Tibial artery (tissue), 4 donors: Measurements from ENCODE around the gene PTPRN2.

ENCODE experiments used
- DNase-seq, 2 donors: peaks; one replicate each; pipeline ENCODE4 v3.0.0-alpha.2; 2019
- H3K27ac ChIP-seq, 2 donors: fragments of 200-600 bp; sonication (generic) in 1 of 2; 1 replicate in 1 of 2; 2 replicates in 1 of 2; pipeline ENCODE4 v1.5.1; 2018 to 2019; ENCODE audit warnings: mild to moderate bottlenecking in 1 of 2
- H3K27me3 ChIP-seq, 2 donors: fragments of 200-600 bp; sonication (generic) in 1 of 2; one replicate each; pipeline versions ENCODE4 v1.5.1 to v1.6.0; 2016 to 2019
- H3K36me3 ChIP-seq, 3 donors: fragments of 200-600 bp; sonication (generic) in 2 of 3; one replicate each; pipeline ENCODE4 v1.5.1; 2016 to 2019; ENCODE audit warnings: mild to moderate bottlenecking in 2 of 3
- H3K4me1 ChIP-seq, 4 donors: fragments of 200-600 bp; sonication (generic) in 2 of 4; 1 replicate in 3 of 4; 2 replicates in 1 of 4; pipeline ENCODE4 v1.5.1; 2016 to 2019
- H3K4me3 ChIP-seq, 2 donors: fragments of 200-600 bp; sonication (generic) in 1 of 2; 1 replicate in 1 of 2; 2 replicates in 1 of 2; pipeline ENCODE4 v1.5.1; 2018 to 2019; ENCODE audit warnings: mild to moderate bottlenecking in 2 of 2
- H3K9me3 ChIP-seq, 3 donors: fragments of 200-600 bp; sonication (generic) in 1 of 3; one replicate each; pipeline ENCODE4 v1.5.1; 2016 to 2019
- intact Hi-C: fragments of 100-400 bp; cut with DNase I; formaldehyde crosslinking; loops from one replicate; pipeline ENCODE4 v1.15.0; 2023; ENCODE audit warnings: low total_unique reads
- TF ChIP-seq, protein P1 (sequence below), 2 experiments: fragments of 200-600 bp in 1 of 2; fragments of 450-650 bp in 1 of 2; IDR thresholded peaks; one replicate each; pipeline ENCODE4 v1.5.1; 2017 to 2019; ENCODE audit warnings: antibody characterized with exemption in 2 of 2, mild to moderate bottlenecking in 1 of 2, moderate library complexity in 1 of 2

PTPRN2 gene

DNA sequence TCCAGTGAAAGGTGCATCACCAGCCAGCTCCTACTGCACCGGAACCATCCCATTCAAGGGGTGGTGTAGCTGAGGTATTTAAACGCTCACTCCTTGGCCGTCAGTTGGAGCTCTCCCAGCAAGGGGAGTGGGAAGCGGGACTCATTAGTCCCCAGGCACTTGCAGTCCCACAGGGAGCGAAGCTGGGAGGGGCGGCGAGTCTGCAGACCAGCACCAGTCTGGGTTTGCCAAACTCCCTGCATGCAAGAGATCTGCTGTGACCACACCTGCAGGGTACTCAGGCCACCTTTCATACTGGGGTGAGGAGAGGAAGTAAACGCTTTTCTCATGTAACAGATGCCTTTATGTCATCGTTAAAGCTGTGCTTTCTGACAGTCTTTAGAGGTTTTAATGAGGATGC lies 187.9 kb downstream of the PTPRN2 start:
- H3K27me3 ChIP-seq: peaks cover 0 to 16% of the 10 kb centered on the region in 2 donors
- intact Hi-C loops: no loop called here
- TF ChIP-seq, protein P1, sequence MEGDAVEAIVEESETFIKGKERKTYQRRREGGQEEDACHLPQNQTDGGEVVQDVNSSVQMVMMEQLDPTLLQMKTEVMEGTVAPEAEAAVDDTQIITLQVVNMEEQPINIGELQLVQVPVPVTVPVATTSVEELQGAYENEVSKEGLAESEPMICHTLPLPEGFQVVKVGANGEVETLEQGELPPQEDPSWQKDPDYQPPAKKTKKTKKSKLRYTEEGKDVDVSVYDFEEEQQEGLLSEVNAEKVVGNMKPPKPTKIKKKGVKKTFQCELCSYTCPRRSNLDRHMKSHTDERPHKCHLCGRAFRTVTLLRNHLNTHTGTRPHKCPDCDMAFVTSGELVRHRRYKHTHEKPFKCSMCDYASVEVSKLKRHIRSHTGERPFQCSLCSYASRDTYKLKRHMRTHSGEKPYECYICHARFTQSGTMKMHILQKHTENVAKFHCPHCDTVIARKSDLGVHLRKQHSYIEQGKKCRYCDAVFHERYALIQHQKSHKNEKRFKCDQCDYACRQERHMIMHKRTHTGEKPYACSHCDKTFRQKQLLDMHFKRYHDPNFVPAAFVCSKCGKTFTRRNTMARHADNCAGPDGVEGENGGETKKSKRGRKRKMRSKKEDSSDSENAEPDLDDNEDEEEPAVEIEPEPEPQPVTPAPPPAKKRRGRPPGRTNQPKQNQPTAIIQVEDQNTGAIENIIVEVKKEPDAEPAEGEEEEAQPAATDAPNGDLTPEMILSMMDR (IDR thresholded peaks at IDR 0.05): no peak

GRCh38 chr7:158398750-158399149 lies 188.9 kb downstream of the PTPRN2 start:
- intact Hi-C loops: no loop called here

More for the DNA sequence above, 187.9 kb downstream of the PTPRN2 start:
- Histone ChIP-seq H3K36me3 (no peaks in the 10 kb centered on the region), H3K9me3 (no peaks in the 10 kb centered on the region), H3K27ac (no peak overlapping the region), H3K4me1 (no peaks in the 10 kb centered on the region), H3K4me3 (no peak overlapping the region)
- no peak for DNase-seq

GRCh38 chr7:158397885-158398284 lies 189.7 kb downstream of the PTPRN2 start:
- Histone ChIP-seq H3K27me3 (peaks cover 0 to 18% of the 10 kb centered on the region in 2 donors), H3K9me3 (no peaks in the 10 kb centered on the region), H3K4me1 (no peaks in the 10 kb centered on the region), H3K4me3 (no peak overlapping the region), H3K27ac (no peak overlapping the region), H3K36me3 (no peaks in the 10 kb centered on the region)
- TF ChIP-seq, protein P1 (IDR thresholded peaks at IDR 0.05): no peak
- intact Hi-C loops: no loop called here
- no peak for DNase-seq

More at GRCh38 chr7:158398750-158399149, 188.9 kb downstream of the PTPRN2 start:
- Histone ChIP-seq H3K27ac (no peak overlapping the region), H3K4me3 (no peak overlapping the region), H3K27me3 (peaks cover 0 to 21% of the 10 kb centered on the region in 2 donors), H3K4me1 (no peaks in the 10 kb centered on the region), H3K9me3 (no peaks in the 10 kb centered on the region), H3K36me3 (no peaks in the 10 kb centered on the region)
- TF ChIP-seq, protein P1 (IDR thresholded peaks at IDR 0.05): no peak
- DNase-seq: no peak

DNA sequence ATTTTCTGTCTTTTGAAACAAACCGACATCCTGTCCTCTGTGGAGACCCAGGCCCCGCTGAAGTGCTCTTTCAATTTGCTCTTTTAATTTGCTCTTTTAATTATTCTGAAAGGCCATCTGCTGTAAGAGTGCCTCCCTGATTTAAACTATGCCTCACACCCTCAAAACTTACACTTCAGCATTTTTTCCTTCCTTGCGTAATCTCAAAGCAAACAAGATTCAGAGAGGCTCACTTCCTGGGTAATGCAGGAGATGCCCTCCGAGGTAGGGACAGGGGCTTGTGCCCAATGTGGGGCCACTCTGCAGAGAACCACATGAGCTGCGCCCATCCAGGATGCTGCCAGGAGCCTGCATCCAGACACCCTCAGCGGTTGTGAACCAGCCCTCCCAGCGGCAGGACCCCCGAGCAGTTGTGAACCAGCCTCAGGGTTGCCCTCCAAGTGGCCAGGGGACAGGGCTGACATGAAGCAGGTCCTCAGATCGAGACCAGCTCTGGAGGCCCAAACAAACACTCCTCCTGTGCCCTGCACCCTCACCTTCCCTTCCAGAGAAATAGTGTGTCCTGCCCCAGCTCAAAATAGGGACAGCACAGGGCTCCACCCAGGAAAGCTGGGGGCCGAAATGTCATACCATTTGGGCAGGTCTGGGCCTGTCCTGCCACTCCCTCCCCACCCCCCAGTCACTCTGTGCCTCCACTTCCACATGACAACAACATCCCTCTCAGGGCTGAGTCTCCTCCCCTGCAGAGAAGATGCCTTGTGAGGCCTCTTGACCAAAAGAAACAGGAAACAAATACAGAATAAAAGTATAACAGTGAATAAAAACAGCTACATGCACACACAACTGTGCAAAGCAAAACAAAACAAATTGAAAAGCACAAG lies 190.4 kb downstream of the PTPRN2 start:
- no peak for DNase-seq

DNA sequence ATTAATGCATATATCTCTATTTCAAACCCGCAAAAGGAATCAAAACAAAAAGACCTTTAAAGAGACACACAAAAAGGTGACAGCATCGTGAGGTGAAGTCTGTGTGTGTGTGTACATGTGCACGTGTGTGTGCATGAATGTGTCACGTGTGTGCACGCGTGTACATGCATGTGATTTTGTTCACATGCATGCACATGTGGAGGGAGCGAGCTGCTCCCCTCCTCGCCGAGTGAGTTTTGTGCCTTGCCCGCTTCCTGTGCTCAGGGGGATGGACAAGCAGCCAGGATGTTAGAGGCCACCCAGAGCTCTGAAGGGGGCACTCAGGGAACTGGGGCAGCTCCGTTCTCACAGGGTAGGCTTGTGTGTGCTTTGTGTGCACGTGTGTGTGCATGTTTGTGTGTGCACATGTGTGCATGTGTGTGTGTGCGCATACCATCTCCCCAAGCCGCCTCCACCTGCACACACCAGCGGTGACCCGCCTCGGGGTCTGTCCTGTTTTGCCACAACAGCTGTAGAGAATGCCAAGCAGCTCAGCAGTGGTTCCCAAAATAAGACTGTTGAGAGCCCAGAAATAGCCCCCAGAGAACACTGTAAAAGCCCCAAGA lies 191.2 kb downstream of the PTPRN2 start:
- intact Hi-C loops: no loop called here
- no peaks in the 10 kb centered on the region for H3K36me3 ChIP-seq

More for the DNA sequence above, 190.4 kb downstream of the PTPRN2 start:
- intact Hi-C loops: no loop called here
- Histone ChIP-seq H3K4me1 (no peaks in the 10 kb centered on the region), H3K27ac (no peak overlapping the region), H3K4me3 (no peak overlapping the region), H3K27me3 (peaks cover 0 to 11% of the 10 kb centered on the region in 2 donors), H3K36me3 (no peaks in the 10 kb centered on the region), H3K9me3 (no peaks in the 10 kb centered on the region)
- TF ChIP-seq, protein P1 (IDR thresholded peaks at IDR 0.05): no peak

More for the DNA sequence above, 191.2 kb downstream of the PTPRN2 start:
- H3K27ac ChIP-seq: no peak overlapping the region
- peaks cover 0 to 17% of the 10 kb centered on the region in 2 donors for H3K27me3 ChIP-seq
- no peaks in the 10 kb centered on the region for H3K4me1 ChIP-seq
- H3K4me3 ChIP-seq: no peak overlapping the region
- no peak for DNase-seq
- H3K9me3 ChIP-seq: no peaks in the 10 kb centered on the region
- TF ChIP-seq, protein P1 (IDR thresholded peaks at IDR 0.05): no peak
